ENCODE measurements around the gene CENPQ.

Gene CENPQ

DNA sequence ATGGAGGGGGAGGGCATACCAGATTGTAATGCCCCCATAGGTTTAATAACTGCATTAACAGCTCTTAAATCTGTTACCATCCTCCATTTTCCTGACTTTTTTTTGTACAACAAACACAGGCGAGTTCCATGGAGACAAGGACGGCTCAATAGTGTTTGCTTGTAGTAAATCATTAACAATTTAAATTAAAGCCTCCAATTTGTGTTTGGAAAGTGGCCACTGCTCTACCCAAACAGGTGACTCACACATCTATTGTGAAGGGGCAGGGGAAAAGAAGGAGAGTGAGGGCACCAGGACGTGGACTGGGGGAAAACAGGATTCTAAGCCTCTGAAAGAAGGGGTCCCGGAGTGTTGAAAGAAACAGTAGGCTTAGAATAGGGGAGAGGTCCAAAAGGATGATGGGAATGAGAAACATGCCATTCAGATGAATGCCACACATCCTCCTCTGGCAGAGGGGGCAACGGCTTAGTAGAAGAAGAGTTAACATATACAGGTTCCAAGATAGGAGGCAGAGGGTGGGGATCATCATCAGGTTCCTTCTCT lies 43.5 kb downstream of the CENPQ start:
- DNase-seq: no peak

DNA sequence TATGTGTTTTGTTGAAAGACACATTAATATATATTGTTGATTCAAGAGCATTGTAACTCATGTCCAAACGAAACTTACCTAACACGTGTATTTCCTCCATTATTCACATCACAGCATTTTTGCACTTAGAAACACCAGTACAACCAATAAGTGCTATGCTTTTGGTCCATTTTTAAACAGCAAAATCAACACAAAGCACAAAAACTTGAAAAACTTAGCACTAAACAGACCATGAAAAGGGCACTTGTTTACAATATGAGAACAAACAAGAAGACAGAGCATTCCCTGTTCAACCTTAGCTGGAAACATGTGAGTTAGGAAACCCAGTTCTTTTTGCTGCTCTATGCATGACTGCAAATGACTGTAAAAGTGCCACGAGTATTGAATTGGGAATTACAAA lies 46.2 kb downstream of the CENPQ start:
- no peak for DNase-seq

DNA sequence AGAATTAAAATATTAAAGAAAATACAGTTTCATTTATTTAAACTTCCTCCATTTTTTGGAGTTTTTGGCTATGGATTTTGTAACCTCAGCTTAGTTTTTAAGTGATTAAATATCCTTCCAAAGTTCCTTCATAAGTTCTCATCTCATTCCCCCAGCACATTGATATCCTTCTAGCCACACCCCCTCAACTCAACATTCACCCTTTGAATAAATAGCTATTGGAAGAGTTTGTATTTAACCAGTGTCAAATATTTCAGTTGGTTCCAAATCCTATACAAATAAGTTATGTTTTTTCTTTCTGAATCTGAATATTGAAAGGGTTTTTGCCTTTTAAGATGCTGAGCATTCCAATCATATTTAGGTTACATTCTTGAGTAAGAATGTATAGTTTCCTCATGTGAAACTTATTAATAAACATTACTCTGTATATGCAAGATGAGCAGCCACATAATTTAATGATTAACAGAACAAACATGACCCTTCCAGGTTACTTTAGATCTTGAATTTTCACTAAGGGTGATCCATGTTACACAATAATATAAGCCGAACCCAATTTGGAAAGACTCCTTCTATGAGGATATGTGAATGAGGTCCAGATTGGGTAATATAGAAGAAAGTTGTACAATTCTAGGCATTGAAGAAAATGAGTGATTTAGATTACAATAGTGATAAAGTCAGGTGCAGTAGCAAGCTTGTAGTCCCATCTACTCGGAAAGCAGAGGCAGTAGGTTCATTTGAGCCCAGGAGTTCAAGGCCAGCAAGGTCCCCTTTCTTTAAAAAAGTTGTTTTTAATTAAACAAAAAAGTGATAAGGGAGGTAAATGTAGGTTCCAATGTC lies 50.2 kb downstream of the CENPQ start:
- no peak for DNase-seq

DNA sequence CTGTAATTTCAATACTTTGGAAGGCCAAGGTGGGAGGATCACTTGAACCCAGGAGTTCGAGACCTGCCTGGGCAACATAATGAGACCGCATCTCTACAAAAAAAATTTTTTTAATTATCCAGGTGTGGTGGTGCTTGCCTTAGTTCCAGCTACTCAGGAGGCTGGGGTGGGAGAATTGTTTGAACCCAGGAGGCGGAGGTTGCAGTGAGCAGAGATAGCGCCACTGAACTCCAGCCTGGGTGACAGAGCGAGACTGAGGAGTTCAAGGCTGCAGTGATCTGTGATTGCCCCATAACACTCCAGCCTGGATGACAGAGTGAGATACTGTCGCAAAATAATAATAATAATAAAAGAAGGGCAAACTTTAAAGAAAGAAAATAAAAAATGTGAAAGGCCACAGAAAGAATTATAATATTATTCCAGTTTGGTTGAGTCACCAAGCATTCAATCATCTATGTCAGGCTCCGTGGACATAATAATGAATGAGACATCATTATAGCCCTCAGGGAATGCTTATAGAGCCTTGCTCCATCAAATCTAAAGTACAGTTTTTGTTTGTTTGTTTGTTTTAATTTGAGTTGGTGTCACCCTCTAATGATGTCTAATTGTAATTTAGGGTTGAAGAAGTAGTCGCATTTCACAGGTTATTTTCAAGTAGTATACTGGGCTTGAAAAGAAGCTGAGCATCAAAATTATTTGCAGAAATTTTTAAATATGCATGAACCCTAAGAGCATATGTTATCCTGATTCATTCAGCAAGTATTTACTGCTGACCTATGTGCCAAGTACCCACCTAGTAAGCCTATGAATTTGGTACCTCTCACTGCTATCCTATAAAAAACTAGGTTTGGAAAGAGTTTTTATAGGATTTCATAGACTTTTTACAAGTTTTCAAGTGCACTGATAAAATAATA lies 51.7 kb downstream of the CENPQ start:
- DNase-seq: no peak

DNA sequence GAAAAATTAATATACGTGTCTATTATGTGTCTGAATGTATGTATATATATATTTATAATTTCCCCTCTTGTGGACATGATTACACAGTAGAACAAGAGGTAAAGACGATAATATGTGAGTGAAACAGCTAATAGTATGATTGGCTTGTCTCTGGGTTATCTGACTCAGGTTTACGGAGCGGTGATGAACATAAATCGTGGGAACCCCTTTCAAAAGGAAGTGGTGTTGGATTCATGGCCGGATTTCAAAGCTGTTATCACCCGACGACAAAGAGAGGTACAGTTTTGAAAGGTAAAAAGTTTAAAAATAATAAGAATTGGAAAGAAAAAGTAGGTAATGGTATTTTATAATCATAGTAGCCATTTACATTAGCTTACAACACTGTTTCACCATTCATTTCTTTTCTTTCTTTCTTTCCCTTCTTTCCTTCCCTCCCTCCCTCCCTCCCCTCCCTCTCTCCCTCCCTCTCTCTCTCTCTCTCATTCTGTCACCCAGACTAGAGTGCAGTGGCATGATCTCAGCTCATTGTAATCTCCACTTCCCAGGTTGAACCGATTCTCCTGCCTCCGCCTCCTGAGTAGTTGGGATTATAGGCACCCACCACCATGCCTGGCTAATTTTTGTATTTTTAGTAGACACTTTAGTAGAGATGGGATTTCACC lies 52.4 kb downstream of the CENPQ start:
- DNase-seq: no peak

DNA sequence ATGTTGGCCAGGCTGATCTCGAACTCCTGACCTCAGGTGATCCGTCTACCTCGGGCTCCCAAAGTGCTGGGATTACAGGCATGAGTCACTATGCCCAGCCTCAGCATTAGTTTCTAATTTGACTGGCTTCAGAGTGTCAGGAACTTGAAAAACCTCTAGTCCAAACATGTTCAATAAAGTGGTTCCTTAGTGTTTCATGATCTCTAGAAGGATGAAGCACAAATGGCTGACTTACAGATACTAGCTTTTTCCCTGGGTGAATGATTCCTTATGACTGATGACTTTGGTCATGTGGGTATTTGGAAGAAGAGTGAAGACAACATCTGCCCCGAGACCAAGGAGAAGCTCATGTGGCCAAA lies 53.0 kb downstream of the CENPQ start:
- DNase-seq: no peak

DNA sequence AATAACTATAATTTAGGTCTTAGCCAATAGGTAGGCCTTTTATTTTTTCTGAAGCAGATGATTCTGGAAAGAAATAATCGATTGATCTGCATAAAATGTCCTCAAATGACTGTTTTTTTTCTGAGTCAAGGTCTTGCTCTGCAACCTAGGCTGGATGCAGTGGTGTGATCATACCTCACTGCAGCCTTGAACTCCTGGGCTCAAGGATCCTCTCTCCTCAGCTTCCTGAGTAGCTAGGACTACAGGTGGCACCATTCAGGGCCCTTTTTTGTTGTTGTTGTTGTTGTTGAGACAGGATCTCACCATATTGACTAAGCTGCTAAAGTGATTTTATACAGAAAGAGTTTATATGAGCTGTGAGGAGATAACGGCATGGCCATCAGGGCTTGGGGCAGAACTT lies 54.7 kb downstream of the CENPQ start:
- DNase-seq: no peak

DNA sequence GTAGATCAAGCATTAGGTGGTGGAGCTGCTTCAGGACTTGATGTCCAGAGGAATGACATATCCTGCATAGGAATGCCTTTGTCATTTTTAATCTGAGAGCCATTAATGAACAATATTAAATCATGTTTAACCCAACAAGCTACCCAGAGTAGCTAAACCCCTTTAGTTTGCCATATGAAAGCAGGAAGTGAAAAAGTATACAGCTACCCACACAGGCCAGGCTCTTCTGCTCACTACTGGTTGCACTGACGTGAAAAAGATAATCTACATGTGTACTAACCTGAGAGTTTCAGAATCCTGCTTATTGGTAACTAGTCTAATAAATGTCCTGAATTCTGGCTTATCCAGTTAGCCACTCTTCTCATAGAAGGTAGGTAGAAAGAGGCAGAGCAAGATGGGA lies 56.5 kb downstream of the CENPQ start:
- DNase-seq: no peak

DNA sequence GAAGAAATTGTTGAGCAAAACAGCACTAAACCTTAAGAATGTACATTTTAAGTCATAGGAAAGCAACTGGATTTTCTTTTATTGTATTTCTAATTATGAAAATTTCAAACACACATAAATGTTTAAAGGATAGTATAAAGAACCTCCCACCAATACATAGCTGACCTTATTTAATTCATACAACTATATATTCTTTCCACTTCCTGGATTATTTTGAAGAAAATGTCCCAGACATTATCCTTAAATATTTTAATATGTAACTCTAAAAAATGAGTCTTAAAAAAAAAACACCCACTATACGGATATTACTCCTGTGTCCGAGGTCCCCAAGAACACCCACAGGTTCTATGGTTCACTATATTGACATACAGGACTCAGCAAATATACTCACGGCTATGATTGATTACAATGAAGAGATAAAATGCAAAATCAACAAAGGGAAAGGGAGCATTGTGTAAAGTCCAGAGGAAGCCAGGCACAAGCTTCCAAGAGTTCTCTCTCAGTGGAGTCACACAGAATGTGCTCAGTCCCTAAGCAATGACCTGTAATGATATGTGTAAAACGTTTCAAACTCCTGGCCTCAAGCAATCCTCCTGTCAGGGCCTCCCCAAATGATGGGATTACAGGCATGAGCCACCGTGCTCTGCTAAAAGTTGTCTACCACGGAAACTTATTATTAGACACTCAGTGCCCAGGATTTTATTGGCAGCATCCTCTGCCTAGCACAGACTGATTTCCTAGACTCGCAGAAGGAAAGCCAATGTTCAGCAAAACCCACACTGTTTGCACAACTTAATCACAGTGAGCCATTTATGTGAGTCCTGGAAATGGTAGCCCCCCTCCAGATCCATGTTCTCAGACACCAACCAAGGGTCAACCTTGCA lies 59.8 kb downstream of the CENPQ start:
- DNase-seq: no peak

DNA sequence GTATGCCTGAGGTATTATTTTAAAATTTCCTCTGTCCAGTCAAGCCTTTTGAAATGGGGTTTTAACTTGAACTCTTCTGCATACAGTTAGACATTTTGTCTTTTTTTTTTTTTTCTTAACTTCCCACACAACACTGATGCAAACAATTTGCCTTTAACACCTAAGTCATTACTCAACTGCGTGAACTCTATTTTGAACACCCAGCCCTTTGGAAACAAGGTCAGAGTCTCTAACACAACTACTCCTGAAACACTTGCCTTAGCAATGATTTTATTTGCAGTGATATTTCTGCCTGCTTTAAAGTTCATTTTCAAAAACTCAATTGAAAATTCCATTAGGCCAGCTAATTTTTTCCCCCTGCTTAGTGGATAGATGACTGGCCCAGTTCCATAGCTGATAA lies 60.7 kb downstream of the CENPQ start:
- no peak for DNase-seq

DNA sequence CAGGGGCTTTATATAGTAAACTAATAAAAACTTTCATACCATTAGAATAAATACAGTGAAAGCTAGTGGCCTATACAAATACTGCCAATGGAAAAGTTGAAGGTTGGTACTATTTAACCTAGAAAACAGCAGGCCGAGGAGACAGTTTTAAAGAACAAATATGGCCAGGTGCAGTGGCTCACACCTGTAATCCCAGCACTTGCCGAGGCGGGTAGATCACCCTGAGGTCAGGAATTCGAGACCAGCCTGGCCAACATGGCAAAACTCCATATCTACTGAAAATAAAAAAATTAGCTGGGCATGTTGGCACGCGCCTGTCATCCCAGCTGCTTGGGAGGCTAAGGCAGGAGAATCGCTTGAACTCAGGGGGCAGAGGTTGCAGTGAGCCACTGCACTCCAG lies 61.4 kb downstream of the CENPQ start:
- no peak for DNase-seq

DNA sequence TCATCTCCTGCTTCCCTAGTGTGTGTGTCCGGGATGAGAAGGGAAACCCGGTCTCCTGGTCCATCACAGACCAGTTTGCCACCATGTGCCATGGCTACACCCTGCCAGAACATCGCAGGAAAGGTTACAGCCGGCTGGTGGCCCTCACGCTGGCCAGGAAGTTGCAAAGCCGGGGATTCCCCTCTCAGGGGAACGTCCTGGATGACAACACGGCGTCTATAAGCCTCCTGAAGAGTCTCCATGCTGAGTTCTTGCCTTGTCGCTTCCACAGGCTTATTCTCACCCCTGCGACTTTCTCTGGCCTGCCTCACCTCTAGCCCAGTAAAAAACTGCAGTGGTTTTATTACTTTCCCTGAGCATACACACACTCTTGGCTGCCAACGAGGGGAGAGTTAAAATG lies 63.4 kb downstream of the CENPQ start:
- DNase-seq: no peak

DNA sequence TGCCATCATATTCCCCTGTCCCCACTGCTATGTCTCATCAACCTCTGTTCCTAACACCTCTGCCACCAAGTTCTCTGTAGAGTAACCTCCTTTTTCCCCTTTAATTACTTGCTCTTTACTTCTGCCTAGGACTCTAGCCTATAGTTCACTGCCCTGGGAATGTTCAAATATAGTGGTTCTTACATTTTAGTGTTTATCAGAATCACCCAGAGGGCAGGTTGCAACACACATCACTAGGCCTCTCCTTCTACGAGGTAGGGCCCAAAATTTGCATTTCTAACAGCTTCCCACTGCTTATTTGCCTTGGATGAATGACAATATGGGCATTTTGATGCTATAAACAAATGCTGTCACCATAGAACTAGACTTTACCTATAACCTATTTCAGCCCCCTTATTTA lies 64.2 kb downstream of the CENPQ start:
- no peak for DNase-seq

DNA sequence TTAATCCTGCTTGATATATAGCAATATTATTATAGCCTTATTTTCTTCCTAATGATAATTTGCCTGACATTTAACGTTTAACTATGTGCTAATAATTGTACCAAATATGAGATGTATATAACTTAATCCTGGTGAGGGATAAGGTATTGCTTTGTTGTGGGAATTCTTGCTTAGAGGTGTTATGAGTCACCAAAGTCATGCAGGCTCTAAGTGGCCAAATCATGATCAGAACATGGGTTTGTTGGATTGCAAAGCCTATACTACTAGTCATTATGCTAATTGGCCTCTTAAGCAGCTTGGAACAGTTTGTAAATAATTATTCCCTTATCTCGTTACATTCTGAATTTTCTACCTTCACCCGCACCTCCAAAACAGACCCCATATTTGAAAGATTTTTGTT lies 65.4 kb downstream of the CENPQ start:
- no peak for DNase-seq

DNA sequence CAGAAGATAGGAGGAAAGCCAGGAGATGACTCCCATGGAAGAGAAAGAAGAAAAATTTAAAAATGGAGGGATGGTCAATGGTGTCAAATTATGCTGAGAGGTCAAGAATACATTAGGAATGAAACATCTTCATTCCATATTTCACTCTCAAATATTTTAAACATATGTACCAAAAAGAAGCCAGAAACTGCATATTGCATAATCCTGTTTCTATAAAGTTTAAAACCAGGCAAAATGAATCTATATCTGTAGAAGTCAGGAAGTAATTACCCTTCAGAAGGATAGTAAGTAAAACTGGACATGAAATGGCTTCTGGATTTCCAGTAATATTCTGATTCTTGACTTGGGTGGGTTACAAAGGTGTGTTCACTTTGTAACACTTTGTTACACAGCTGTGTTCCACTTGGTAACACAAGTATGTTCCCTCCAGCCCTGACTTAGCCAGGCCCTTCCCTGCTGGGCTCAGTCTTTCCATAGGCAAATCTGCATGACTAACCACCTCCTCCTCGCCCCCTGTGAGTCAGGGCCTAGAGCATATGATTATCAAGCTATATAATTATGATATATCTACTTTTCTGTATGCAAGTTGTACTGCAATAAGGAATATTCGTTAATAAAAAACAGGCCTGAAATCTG lies 67.1 kb downstream of the CENPQ start:
- DNase-seq: no peak

DNA sequence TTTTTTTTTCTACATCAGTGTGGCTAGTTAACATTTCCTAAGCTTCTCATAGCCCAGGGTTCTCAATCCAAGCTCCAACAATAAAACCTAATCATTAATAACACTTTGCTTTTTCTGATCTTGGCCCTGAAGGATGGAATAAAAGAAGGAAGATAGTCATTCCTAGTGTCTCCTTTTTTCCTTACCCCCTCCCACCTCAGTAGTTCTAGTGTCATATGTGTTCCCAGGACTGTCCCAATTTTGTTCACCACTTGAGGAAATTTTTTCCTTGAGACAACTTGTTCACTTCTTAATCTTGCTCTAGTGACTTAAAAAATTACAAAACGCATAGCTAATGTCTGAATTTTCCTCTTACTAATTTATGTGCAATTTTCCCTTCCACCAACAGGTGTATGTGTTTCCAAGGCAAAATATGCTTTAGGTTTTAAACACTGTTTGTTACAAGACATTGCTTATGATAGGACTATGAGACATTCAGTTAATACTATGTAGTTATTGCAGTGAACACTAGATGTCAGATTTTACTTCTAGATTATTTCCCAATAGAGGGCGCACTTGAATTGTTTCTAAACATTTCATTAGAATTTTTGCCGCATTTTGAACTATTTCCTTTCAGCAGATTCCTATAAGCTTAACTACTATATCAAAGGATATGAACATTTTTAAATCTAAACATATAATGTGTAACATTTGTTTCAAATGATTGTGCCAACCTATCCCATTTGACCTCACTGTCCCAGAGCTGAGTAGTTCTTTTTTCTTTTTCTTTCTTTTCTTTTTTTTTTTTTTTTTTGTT lies 68.8 kb downstream of the CENPQ start:
- DNase-seq: no peak

DNA sequence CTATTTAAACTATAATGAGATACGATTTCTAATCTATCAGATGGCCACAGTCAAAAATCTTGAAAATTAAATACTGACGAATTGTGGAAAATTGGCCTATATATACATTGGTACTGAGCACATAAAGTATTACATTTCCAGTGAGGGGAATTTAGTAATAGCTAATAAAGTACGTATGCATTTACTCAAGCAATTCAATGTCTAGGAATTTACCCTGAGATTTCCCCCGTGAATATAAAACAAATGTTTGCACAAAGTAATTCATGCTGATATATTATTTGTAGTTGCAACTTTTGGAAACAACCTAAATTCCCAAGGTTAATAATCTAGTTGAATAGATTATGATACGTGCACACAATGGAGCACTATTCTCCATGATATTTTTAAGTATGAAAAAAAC lies 72.6 kb downstream of the CENPQ start:
- DNase-seq: no peak

DNA sequence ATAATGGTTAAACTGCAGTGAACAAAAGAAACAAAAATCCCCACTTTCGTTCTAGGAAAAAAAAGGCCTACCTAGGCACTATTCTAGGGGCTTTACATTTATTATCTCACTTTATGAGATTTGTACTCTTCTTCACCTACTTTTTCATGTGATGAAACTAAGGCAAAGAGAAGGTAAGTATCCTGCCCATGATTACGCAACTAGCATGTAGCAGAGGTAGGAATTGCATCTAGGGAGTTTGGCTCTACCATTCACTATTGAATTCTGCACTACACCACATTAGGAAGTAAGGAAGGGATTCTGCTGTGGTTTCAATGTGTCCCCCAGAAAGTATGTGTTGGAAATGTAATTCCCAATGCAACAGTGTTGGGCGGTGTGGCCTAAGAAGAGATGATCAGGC lies 75.9 kb downstream of the CENPQ start:
- DNase-seq: no peak

DNA sequence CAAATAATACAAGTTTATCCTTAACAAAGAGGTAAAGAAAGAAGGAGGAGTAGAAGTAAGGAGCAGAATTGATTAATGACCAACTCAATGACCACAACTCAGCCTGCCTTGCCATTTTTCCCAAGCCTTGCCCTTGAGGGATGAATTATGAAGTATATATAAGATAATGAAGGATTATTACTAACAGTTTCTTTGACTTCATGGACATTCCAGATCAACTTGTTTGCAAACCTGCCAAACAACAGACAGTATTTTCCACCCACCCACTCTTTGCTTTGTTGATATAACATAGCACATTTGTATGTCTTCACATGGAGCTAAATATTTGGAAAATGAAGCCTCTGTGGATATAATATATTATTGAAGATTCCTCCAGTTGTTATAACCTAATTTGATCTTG lies 77.4 kb downstream of the CENPQ start:
- no peak for DNase-seq

DNA sequence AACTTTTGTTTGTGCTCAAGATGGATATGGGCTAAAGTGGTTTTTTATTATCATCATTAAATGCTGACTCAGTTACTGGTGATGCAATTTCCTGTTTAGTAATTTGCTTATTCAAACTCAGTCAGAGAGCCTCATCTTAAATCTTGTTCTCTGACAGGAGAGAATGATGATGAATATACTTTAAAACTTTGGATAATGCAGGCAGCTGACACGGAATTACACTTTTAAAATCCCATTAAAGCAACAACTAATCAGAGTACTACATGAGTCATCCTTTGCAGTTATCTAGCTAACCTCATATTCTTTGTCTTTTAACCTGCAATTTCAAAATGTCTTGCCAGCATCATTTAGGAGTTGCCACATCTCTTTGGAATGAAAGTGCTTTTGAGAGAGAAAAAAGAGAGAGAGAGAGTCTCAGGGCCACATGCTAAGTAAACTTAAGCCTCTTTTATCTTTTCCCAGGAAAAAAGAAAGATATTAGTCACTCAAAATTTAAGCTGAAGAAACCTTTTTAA lies 78.1 kb downstream of the CENPQ start:
- DNase-seq: no peak

DNA sequence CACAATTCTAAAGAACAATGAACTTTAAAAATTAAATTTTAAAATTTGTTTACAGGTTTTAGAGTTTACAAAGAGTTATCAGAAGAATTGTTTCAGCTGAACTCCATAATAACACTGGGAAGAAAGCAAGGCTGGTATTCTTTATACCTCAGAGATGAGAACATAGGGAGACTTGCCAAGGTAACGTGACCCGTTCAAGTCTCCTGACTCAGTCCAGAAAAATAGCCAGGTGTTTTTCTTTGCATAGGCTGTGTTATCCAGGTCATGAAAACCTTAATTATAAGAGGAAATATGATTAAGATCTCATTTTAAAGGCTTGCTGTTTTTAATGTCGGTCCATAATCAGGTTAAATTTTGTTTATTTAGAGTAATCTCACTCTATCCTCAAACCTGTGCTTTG lies 78.8 kb downstream of the CENPQ start:
- no peak for DNase-seq
